BE2C (cell line): ENCODE measurements around the gene CDH4.

Experiments
- DNase-seq: peaks from one replicate; pipeline ENCODE4 v3.0.0-alpha.2; 2020
- H3K27me3 ChIP-seq: fragments of 250-450 bp; sonication (Bioruptor Pico); 2 replicates; pipeline ENCODE4 v1.5.1; 2020; ENCODE audit warnings: mild to moderate bottlenecking
- H3K36me3 ChIP-seq: fragments of 250-450 bp; sonication (Bioruptor Pico); 2 replicates; pipeline ENCODE4 v1.5.1; 2020; ENCODE audit warnings: mild to moderate bottlenecking
- H3K4me1 ChIP-seq: fragments of 250-450 bp; sonication (Bioruptor Pico); 2 replicates; pipeline ENCODE4 v1.5.1; 2020
- H3K4me3 ChIP-seq: 2 replicates; pipeline ENCODE4 v1.5.1; 2011; ENCODE audit warnings: low read depth, low read length
- H3K9me3 ChIP-seq: fragments of 250-450 bp; sonication (Bioruptor Pico); 2 replicates; pipeline ENCODE4 v1.5.1; 2020
- TF ChIP-seq, protein P1 (sequence below): IDR thresholded peaks from 2 replicates; pipeline ENCODE4 v1.5.1; 2012; ENCODE audit warnings: mild to moderate bottlenecking, low read depth, low read length

The CDH4 gene

DNA sequence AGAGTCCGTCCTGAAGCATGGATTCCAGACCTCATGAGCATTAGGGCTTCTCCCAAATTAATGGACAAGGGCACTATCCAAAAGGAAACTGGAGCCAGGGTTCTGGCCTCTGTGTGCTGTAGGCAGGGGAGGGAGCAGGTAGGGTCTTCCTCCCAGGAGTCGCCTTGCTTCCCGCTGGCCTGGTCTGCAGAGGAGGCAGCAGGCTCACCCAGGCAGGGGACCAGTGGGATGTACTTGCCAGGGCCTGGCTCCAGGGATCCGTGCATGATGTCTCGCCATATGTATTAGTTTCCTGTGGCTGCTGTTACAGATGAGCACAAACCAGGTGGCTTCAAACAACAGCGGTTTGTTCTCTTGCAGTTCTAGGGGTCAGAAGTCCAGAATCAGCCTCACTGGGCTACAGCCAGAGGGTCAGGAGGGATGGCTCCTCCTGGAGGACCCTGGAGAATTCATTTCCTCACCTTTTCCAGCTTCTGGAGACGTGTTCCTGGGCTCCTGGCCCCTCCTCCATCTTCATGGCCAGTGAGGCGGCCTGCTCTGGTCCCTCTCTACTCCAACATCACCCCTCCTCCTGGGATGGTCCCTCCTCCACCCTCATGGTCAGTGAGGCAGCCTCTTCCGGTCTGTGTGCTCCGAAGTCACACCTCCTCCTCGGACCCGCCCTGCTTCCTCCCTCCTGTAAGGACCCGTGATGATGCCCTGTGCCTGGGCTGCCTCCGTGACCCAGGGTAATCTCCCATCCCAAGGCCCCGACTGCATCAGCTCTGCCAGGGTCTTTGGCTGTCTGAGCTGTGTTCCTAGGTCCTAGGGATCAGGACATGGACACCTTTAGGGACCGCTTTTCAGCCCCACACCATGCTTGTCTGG is 329.1 kb downstream of the CDH4 start:
- Histone ChIP-seq H3K4me3 (no peak overlapping the region), H3K27me3 (no peaks in the 10 kb centered on the region), H3K36me3 (no peaks in the 10 kb centered on the region), H3K4me1 (no peaks in the 10 kb centered on the region), H3K9me3 (no peaks in the 10 kb centered on the region)
- TF ChIP-seq, protein P1, sequence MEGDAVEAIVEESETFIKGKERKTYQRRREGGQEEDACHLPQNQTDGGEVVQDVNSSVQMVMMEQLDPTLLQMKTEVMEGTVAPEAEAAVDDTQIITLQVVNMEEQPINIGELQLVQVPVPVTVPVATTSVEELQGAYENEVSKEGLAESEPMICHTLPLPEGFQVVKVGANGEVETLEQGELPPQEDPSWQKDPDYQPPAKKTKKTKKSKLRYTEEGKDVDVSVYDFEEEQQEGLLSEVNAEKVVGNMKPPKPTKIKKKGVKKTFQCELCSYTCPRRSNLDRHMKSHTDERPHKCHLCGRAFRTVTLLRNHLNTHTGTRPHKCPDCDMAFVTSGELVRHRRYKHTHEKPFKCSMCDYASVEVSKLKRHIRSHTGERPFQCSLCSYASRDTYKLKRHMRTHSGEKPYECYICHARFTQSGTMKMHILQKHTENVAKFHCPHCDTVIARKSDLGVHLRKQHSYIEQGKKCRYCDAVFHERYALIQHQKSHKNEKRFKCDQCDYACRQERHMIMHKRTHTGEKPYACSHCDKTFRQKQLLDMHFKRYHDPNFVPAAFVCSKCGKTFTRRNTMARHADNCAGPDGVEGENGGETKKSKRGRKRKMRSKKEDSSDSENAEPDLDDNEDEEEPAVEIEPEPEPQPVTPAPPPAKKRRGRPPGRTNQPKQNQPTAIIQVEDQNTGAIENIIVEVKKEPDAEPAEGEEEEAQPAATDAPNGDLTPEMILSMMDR: no peak
- DNase-seq: no peak

DNA sequence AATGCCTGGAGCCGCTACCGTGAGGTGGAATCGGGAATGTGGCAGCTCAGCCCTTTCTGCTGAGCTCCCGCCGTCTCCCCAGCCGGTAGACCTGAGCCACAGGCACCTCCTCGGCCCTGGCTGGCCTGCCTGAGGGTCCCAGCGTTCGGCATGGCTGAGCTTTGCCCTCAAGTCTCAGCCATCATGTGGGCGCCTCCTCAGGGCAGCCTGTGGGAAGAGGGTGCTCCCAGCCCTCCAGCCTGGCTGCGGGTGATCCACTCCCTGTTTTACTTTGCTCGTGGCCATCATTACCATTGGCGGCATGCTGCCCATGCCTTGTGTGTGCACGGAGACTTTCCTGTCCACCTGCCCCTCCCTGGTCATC is 329.7 kb downstream of the CDH4 start:
- no peak overlapping the region for H3K4me3 ChIP-seq
- no peak for DNase-seq
- no peaks in the 10 kb centered on the region for H3K4me1 ChIP-seq
- no peaks in the 10 kb centered on the region for H3K36me3 ChIP-seq
- H3K27me3 ChIP-seq: no peaks in the 10 kb centered on the region
- H3K9me3 ChIP-seq: no peaks in the 10 kb centered on the region
- TF ChIP-seq, protein P1: no peak

DNA sequence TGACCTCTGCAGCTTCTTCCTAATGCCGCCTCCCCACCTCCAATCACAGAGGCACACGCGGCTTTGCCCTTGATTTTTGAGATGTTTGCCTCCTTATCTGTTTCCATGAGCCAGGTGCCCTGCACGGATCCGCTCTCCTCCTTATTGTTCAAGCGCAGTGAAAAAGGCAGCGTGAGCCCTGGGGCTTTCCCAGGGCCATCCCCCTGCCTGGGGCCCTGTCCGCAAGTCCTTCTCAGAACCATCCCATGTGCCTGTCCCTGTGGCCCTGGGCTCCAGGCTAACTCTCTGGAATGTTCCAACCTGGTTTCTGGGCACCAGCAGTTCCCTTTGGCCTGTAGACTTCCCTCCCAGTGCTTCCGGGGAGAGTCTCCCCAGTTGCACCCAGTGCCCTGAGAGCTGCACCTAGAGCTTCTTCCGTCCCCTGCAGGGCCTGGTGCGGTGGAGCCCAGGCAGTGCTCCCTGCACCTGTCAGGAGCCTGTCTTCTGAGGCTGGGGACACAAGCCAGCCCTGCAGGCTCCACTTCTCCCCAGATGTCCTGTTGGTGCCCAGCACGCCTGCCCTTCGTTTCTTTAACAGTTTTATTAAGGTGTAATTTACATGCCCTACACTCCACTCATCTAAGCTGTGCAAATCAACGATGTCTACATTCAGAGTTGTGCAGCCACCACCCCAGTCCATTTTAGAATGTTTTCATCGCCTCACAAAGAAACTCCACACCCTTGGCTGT is 330.3 kb downstream of the CDH4 start:
- no peak overlapping the region for H3K4me3 ChIP-seq
- H3K27me3 ChIP-seq: no peaks in the 10 kb centered on the region
- H3K9me3 ChIP-seq: no peaks in the 10 kb centered on the region
- no peaks in the 10 kb centered on the region for H3K4me1 ChIP-seq
- DNase-seq: no peak
- TF ChIP-seq, protein P1: no peak
- no peaks in the 10 kb centered on the region for H3K36me3 ChIP-seq

DNA sequence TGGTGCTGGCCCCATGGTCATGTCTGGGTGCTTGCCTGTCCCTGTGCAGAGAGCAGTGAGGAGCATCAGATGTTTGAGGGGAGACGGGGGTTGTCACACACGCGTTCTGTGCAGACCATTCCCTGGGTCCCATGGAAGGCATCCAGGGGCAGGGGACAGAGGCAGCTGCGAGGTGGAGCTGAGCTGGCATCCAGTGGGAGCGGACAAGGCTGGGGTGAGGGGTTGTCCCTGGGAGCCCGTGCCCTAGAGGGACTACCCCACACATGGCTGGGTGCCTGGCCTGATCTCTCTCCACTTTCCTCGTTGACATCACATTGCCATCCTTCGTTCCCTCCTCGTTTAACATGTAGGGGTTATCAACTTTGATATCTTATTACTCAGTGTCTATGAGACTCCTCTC is 331.3 kb downstream of the CDH4 start:
- Histone ChIP-seq H3K36me3 (no peaks in the 10 kb centered on the region), H3K4me1 (no peaks in the 10 kb centered on the region), H3K9me3 (no peaks in the 10 kb centered on the region), H3K4me3 (no peak overlapping the region), H3K27me3 (no peaks in the 10 kb centered on the region)
- TF ChIP-seq, protein P1: no peak
- no peak for DNase-seq

DNA sequence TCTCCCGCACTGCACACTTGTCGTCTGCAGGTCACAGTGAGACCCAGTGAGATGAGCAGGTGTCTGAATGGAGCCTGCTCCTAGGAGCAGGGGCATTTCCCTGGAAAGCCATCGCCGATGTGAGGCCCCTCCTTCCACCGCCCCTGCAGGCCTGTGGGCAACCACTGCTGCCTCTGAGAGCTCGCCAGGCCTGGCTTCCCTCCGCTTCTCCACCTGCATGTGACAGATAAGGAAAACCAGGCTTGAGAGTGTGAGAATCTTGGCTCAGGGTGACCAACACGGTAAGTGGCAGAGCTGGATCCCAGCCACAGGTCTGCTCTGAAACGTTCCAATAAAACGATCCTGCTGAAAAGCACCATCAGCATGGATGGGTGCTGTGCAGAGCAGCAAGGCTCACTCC is 332.8 kb downstream of the CDH4 start:
- DNase-seq: no peak
- Histone ChIP-seq H3K27me3 (no peaks in the 10 kb centered on the region), H3K4me3 (no peak overlapping the region)

More for the DNA sequence above, 332.8 kb downstream of the CDH4 start:
- TF ChIP-seq, protein P1: no peak
- no peaks in the 10 kb centered on the region for H3K36me3 ChIP-seq
- H3K4me1 ChIP-seq: no peaks in the 10 kb centered on the region
- H3K9me3 ChIP-seq: no peaks in the 10 kb centered on the region
